Skeletal muscle satellite cell (primary cell): ENCODE measurements around the gene SH3PXD2B.

Experiments used
- H3K27me3 ChIP-seq: 2 replicates; pipeline ENCODE4 v1.7.0; 2013; ENCODE audit warnings: low read length; ENCODE audit not compliant: control insufficient read depth, insufficient read depth
- H3K36me3 ChIP-seq: 2 replicates; pipeline ENCODE4 v1.7.0; 2013; ENCODE audit warnings: mild to moderate bottlenecking, control low read depth, low read length; ENCODE audit not compliant: insufficient read depth
- H3K4me1 ChIP-seq: 2 replicates; pipeline ENCODE4 v1.7.0; 2013; ENCODE audit warnings: low read length; ENCODE audit not compliant: control insufficient read depth, insufficient read depth
- H3K4me2 ChIP-seq: 2 replicates; pipeline ENCODE4 v1.7.0; 2013; ENCODE audit warnings: mild to moderate bottlenecking, low read length
- H3K4me3 ChIP-seq: 2 replicates; pipeline ENCODE4 v1.7.0; 2013; ENCODE audit warnings: low read length
- H3K9ac ChIP-seq: 2 replicates; pipeline ENCODE4 v1.7.0; 2013; ENCODE audit warnings: mild to moderate bottlenecking, low read depth, low read length, moderate library complexity
- H3K9me3 ChIP-seq: replicated peaks from 2 replicates; pipeline ENCODE4 v1.7.0; 2013; ENCODE audit warnings: mild to moderate bottlenecking, control low read depth, low read length

The SH3PXD2B gene

DNA sequence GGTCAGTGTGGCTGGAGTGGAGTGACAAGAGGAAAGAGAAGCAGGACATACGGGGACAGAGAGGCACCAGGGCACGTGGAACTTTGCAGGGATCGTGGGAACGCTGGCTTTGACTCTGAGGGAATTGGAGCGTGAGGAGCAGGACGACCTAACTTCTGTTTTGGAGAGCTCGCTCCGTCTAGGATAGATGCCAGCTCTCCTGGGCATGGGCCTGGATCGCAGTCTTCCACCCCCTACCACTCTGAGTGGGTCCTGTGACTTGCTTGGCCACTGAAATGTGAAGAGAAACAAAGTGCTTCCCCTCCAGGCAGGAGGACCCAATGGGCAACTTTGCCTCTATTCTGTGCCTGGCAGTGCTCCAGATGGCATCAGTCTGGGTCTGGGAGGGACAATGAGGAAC is 8.7 kb upstream of the SH3PXD2B start:
- H3K27me3 ChIP-seq = peaks cover 6% of the 10 kb centered on the region
- no peak overlapping the region for H3K4me2 ChIP-seq
- H3K4me1 ChIP-seq = peaks cover 11% of the 10 kb centered on the region
- no peak overlapping the region for H3K9ac ChIP-seq
- H3K9me3 ChIP-seq = no peaks in the 10 kb centered on the region
- no peak overlapping the region for H3K4me3 ChIP-seq
- no peaks in the 10 kb centered on the region for H3K36me3 ChIP-seq

DNA sequence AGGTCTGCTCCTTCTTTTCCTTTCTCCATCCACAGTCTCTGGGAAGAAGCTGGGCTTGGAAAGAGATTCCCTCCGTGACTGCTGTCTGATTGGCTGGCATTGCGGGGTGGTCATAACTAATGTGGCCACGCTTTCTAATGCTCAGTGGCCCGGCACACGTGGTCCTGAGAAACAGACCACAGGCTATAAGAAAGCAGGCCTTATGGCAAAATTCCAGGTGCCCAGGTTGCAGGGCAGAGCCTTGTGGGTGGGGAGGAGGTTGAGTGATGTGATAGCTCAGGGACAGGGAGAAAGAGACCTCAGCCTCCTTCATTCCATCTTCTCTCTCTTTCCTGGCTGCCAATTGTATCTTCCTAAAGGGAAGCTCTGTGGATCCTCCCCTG is 5.4 kb upstream of the SH3PXD2B start:
- H3K9me3 ChIP-seq = no peaks in the 10 kb centered on the region
- H3K36me3 ChIP-seq = no peaks in the 10 kb centered on the region
- no peak overlapping the region for H3K4me2 ChIP-seq
- no peak overlapping the region for H3K9ac ChIP-seq
- peaks cover 33% of the 10 kb centered on the region for H3K4me1 ChIP-seq
- H3K27me3 ChIP-seq = no peaks in the 10 kb centered on the region
- H3K4me3 ChIP-seq = no peak overlapping the region

DNA sequence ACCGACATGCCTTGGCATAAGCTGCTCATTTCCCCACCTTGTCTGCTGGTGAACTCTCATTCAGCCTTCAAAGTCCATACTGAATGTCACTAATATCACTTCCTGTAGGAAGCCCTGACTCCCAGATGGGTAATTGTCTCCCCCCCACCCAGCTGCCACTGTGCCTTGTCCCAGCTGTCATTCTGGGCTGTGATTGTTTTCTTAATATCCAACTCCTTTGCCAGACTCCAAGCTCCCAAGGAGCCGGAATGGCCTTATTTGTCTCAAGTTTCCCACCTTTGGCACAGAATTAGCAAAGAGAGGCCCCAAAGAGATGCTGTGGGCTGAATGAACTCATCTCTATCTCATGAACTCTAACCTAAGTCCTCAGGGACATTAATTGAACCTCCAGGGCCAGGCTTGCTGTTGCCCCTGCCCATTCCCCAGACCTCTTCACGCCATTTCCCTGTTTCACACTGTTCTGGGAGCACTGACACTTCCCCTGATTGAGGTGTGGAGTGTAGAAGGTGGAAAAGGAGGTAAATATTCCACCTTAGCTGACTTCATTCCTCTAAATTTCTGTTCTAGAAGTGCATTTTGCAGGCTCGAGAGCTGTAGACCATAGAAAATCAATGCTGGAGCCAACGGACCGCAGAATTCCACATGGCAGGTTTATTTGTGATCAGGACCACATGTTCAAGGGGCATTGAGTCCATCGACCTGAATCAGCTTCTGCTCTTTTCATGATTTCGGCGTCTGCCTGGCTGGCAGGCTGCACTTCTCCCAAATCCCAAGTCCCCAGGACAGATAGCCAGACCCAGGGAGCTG is 4.9 kb upstream of the SH3PXD2B start:
- Histone ChIP-seq H3K9ac (no peak overlapping the region), H3K27me3 (no peaks in the 10 kb centered on the region), H3K9me3 (no peaks in the 10 kb centered on the region), H3K36me3 (no peaks in the 10 kb centered on the region), H3K4me3 (no peak overlapping the region), H3K4me2 (no peak overlapping the region), H3K4me1 (peaks cover 36% of the 10 kb centered on the region)

- H3K4me1 ChIP-seq = peaks cover 50% of the 10 kb centered on the region
- H3K36me3 ChIP-seq = peaks cover 4% of the 10 kb centered on the region
- peak overlapping the region; percentile 79 for H3K4me2 ChIP-seq
- no peak overlapping the region for H3K4me3 ChIP-seq
- no peaks in the 10 kb centered on the region for H3K27me3 ChIP-seq
- no peaks in the 10 kb centered on the region for H3K9me3 ChIP-seq
- peak overlapping the region; percentile 81 for H3K9ac ChIP-seq
Observed at GRCh38 chr5:172456076-172456722, 1.9 kb upstream of the SH3PXD2B start.

- Histone ChIP-seq H3K4me1 (peaks cover 53% of the 10 kb centered on the region), H3K4me3 (peak overlapping the region; percentile 71), H3K9ac (peak overlapping the region; percentile 81), H3K4me2 (peak overlapping the region; percentile 79), H3K27me3 (no peaks in the 10 kb centered on the region), H3K9me3 (no peaks in the 10 kb centered on the region), H3K36me3 (peaks cover 7% of the 10 kb centered on the region)
Observed at GRCh38 chr5:172455511-172456061, 1.3 kb upstream of the SH3PXD2B start.

- H3K4me1 ChIP-seq = peaks cover 53% of the 10 kb centered on the region
- peak overlapping the region; percentile 71 for H3K4me3 ChIP-seq
- H3K9ac ChIP-seq = peak overlapping the region; percentile 81
- no peaks in the 10 kb centered on the region for H3K9me3 ChIP-seq
- peaks cover 9% of the 10 kb centered on the region for H3K36me3 ChIP-seq
- peak overlapping the region; percentile 79 for H3K4me2 ChIP-seq
- no peaks in the 10 kb centered on the region for H3K27me3 ChIP-seq
Observed at GRCh38 chr5:172455087-172455381, 709 bp upstream of the SH3PXD2B start.

GRCh38 chr5:172453986-172454357 is 353 bp downstream of the SH3PXD2B start:
- Histone ChIP-seq H3K27me3 (no peaks in the 10 kb centered on the region), H3K4me1 (peaks cover 49% of the 10 kb centered on the region), H3K9me3 (no peaks in the 10 kb centered on the region), H3K36me3 (peaks cover 9% of the 10 kb centered on the region), H3K4me3 (peak overlapping the region; percentile 92), H3K9ac (peak overlapping the region; percentile 93), H3K4me2 (peak overlapping the region; percentile 99)

GRCh38 chr5:172453206-172453985 is 929 bp downstream of the SH3PXD2B start:
- Histone ChIP-seq H3K36me3 (peaks cover 9% of the 10 kb centered on the region), H3K9ac (peak overlapping the region; percentile 93), H3K4me3 (peak overlapping the region; percentile 92), H3K4me2 (peak overlapping the region; percentile 99), H3K9me3 (no peaks in the 10 kb centered on the region), H3K27me3 (no peaks in the 10 kb centered on the region), H3K4me1 (peaks cover 45% of the 10 kb centered on the region)

DNA sequence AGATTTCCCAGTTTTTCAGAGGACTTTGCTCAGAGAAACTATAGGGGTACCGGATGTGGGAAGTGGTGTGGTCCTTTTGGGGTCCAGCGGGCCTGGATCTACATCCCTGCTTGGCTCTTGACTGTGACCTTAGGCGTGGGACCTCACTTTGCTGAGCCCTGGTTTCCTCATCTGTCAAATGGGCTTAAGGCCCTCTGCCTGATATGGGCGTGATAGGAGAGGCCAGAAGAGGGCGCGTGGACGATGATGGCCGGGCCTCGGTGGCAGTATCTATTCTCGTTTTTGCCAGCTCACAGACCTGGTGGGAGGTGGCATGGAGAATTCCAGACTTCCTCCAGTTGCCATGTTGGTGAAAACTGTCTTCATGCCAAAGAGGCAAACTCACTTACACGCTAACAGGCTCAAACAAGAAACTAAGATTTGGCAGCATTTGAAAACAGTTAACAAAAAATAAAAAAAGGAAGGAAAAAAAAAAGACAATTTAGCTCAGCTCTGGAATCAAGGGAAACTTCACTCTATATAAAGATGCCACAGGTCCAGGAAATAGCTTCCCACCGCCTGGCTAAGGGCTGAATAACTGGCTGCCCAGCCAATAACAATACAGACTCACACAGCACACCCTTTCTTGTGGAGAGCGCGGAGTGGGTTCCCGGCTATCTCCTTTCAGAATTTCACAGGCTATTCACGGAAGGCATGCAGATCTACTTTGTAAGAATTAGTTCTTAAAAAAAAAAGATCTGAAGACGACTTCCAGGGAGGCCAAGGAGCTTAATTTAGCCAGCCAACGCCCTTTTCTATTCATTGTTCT is 1.7 kb downstream of the SH3PXD2B start:
- peak overlapping the region; percentile 92 for H3K4me3 ChIP-seq
- H3K9me3 ChIP-seq = no peaks in the 10 kb centered on the region
- no peaks in the 10 kb centered on the region for H3K27me3 ChIP-seq
- H3K4me1 ChIP-seq = peaks cover 37% of the 10 kb centered on the region
- peak overlapping the region; percentile 93 for H3K9ac ChIP-seq
- H3K4me2 ChIP-seq = peak overlapping the region; percentile 99
- peaks cover 9% of the 10 kb centered on the region for H3K36me3 ChIP-seq

DNA sequence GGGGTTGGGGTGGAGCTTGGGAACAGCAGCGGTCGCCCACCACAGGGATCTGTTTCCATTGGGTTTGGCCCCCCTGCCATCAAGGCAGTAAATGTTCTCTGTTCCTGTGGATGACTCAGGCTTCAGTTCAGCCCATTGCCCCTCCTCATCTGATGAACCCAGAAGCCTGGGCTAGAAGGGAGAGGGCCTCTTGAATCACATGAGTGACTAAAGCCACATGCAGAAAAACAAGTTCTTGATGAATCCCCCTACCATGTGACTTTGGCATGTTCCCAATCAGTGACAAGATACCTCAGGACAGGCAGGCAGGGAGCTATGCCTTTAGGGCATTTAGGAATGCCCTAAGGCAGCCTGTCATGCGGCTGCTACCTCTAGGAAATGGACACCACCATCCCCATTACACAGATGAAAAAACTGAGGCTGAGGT is 2.5 kb downstream of the SH3PXD2B start:
- Histone ChIP-seq H3K4me2 (peak overlapping the region; percentile 99), H3K9me3 (no peaks in the 10 kb centered on the region), H3K9ac (peak overlapping the region; percentile 93), H3K4me1 (peaks cover 42% of the 10 kb centered on the region), H3K4me3 (peak overlapping the region; percentile 92), H3K36me3 (peaks cover 9% of the 10 kb centered on the region), H3K27me3 (no peaks in the 10 kb centered on the region)
